SK-N-SH (cell line): ENCODE data around the gene ATP8A2. TPM values are rescaled to one million over a fixed set of nuclear protein-coding genes. Genes with fewer than 3 reads are reported as not detected.

Experiments used
- CTCF ChIA-PET: fragments of 300-600, 350-600 bp; formaldehyde crosslinking; extraction: SDS; loops from one replicate; lab custom pipeline; 2021; lab: Yijun Ruan, JAX
- POLR2A ChIA-PET: fragments of 350-600 bp; sonication (Branson Sonifier 250); formaldehyde crosslinking; extraction: SDS; loops from one replicate; lab custom pipeline; 2020; ENCODE audit warnings: antibody characterized with exemption, inconsistent platforms; lab: Yijun Ruan, JAX
- DNase-seq: peaks from one replicate; pipeline ENCODE4 v3.0.0; 2012
- H2AFZ ChIP-seq: fragments of 200-600 bp; sonication (generic); 2 replicates; pipeline ENCODE4 v1.8.1; 2016; ENCODE audit warnings: antibody characterized with exemption, mild to moderate bottlenecking, low read depth
- H3F3A ChIP-seq: fragments of 200-600 bp; sonication (generic); replicated peaks from 2 replicates; pipeline ENCODE3; 2016; ENCODE audit warnings: antibody characterized with exemption, mild to moderate bottlenecking; ENCODE audit not compliant: insufficient read depth
- H3K27ac ChIP-seq, 2 experiments: fragments of 200-500 bp in 1 of 2; fragments of 200-600 bp in 1 of 2; sonication (Bioruptor generic) in 1 of 2; sonication (generic), shearing (Covaris generic) in 1 of 2; 2 replicates each; pipeline versions ENCODE4 v1.5.1 to v1.6.1; 2014 to 2016; ENCODE audit warnings: low read depth in 2 of 2, inconsistent platforms in 1 of 2, low read length in 1 of 2, mild to moderate bottlenecking in 1 of 2, mixed read lengths in 1 of 2
- H3K27me3 ChIP-seq: fragments of 200-600 bp; sonication (generic), shearing (Covaris generic); 2 replicates; pipeline ENCODE4 v1.6.1; 2016; ENCODE audit warnings: mixed run types; ENCODE audit not compliant: insufficient read depth
- H3K36me3 ChIP-seq, 2 experiments: fragments of 200-500 bp in 1 of 2; fragments of 200-600 bp in 1 of 2; sonication (Bioruptor generic) in 1 of 2; sonication (generic) in 1 of 2; replicated peaks in 1 of 2; 2 replicates each; pipeline versions ENCODE3 to v1.5.1; 2014 to 2016; ENCODE audit warnings: low read length in 1 of 2, mild to moderate bottlenecking in 1 of 2; ENCODE audit not compliant: insufficient read depth in 2 of 2, control insufficient read depth in 1 of 2
- H3K4me1 ChIP-seq, 2 experiments: fragments of 200-500 bp in 1 of 2; fragments of 200-600 bp in 1 of 2; sonication (Bioruptor generic) in 1 of 2; sonication (generic), shearing (Covaris generic) in 1 of 2; 2 replicates each; pipeline versions ENCODE4 v1.5.1 to v1.6.1; 2014 to 2016; ENCODE audit warnings: low read depth in 1 of 2, low read length in 1 of 2, mixed run types in 1 of 2; ENCODE audit not compliant: insufficient read depth in 2 of 2, control insufficient read depth in 1 of 2
- H3K4me2 ChIP-seq: fragments of 200-600 bp; sonication (generic), shearing (Covaris generic); 2 replicates; pipeline ENCODE4 v1.6.1; 2017; ENCODE audit warnings: mixed run types
- H3K4me3 ChIP-seq, 2 experiments: fragments of 200-500 bp in 1 of 2; fragments of 200-600 bp in 1 of 2; sonication (Bioruptor generic) in 1 of 2; sonication (generic), shearing (Covaris generic) in 1 of 2; 2 replicates each; pipeline versions ENCODE4 v1.5.1 to v1.8.1; 2014 to 2016; ENCODE audit warnings: low read depth in 2 of 2, inconsistent platforms in 1 of 2, low read length in 1 of 2, mild to moderate bottlenecking in 1 of 2, mixed read lengths in 1 of 2, moderate library complexity in 1 of 2
- H3K79me2 ChIP-seq: fragments of 200-600 bp; sonication (generic); 2 replicates; pipeline ENCODE4 v1.8.1; 2017; ENCODE audit warnings: mild to moderate bottlenecking; ENCODE audit not compliant: insufficient read depth
- H3K9ac ChIP-seq: fragments of 200-600 bp; sonication (generic); 2 replicates; pipeline ENCODE4 v1.6.1; 2017; ENCODE audit warnings: mixed run types
- H3K9me2 ChIP-seq: fragments of 200-600 bp; sonication (generic); 2 replicates; pipeline ENCODE4 v1.6.1; 2017; ENCODE audit warnings: mixed run types
- H3K9me3 ChIP-seq: fragments of 200-600 bp; sonication (generic); 2 replicates; pipeline ENCODE4 v1.6.1; 2017; ENCODE audit warnings: mixed run types, mild to moderate bottlenecking, moderate library complexity
- H4K20me1 ChIP-seq: fragments of 200-600 bp; sonication (generic); 2 replicates; pipeline ENCODE4 v1.6.1; 2017; ENCODE audit warnings: mild to moderate bottlenecking, mixed run types; ENCODE audit not compliant: insufficient read depth
- EZH2phosphoT487 ChIP-seq: fragments of 200-600 bp; sonication (generic); IDR thresholded peaks from 2 replicates; pipeline ENCODE4 v1.6.1; 2017; ENCODE audit warnings: low read depth, mixed run types, mild to moderate bottlenecking, antibody characterized with exemption, moderate library complexity, borderline replicate concordance
- POLR2AphosphoS5 ChIP-seq: IDR thresholded peaks from 2 replicates; pipeline ENCODE4 v1.6.1; 2012; ENCODE audit warnings: low read depth, low read length
- RAD21 ChIP-seq: IDR thresholded peaks from 2 replicates; pipeline ENCODE4 v1.6.1; 2012; ENCODE audit warnings: mild to moderate bottlenecking, low read length
- RCOR1 ChIP-seq: fragments of 150-350 bp; IDR thresholded peaks from 2 replicates; pipeline ENCODE4 v1.6.1; 2017; ENCODE audit warnings: antibody characterized with exemption, low read length
- RFX5 ChIP-seq: IDR thresholded peaks from 2 replicates; pipeline ENCODE4 v1.6.1; 2012; ENCODE audit warnings: mild to moderate bottlenecking, improper control_type of control experiment, low read length
- RXRA ChIP-seq: IDR thresholded peaks from 2 replicates; pipeline ENCODE4 v1.4.0; 2012; ENCODE audit warnings: low read depth, mild to moderate bottlenecking, borderline replicate concordance
- TEAD4 ChIP-seq: IDR thresholded peaks from 2 replicates; pipeline ENCODE4 v1.4.0; 2012; ENCODE audit warnings: mild to moderate bottlenecking, borderline replicate concordance; ENCODE audit not compliant: insufficient read depth
- WGBS: methylation state at CpG from one replicate; pipeline ENCODE4 v1.1.6; 2017; ENCODE audit warnings: low lambda C conversion rate; 5-methylcytosine and 5-hydroxymethylcytosine counted together
- polyA plus RNA-seq, 3 experiments: library from polyadenylated mRNA; depleted of rRNA; stranded (reverse); fragments of >200 nt; gene quantifications; 2 replicates each; pipeline ENCODE4 v1.2.3, GENCODE V29; 2012
- TF ChIP-seq, protein P1 (sequence below): IDR thresholded peaks from 2 replicates; pipeline ENCODE4 v1.6.1; 2012; ENCODE audit warnings: mild to moderate bottlenecking, low read depth, low read length, moderate library complexity
- TF ChIP-seq, protein P2 (sequence below): fragments of 150-350 bp; IDR thresholded peaks from 2 replicates; pipeline ENCODE4 v1.6.1; 2016; ENCODE audit warnings: mild to moderate bottlenecking, low read depth, low read length
- TF ChIP-seq, protein P3 (sequence below): IDR thresholded peaks from 2 replicates; pipeline ENCODE4; 2012

The ATP8A2 gene
- polyA plus RNA-seq, 1 of the 3 experiments (the other 2 are of a cell fraction), result 0.02 TPM

DNA sequence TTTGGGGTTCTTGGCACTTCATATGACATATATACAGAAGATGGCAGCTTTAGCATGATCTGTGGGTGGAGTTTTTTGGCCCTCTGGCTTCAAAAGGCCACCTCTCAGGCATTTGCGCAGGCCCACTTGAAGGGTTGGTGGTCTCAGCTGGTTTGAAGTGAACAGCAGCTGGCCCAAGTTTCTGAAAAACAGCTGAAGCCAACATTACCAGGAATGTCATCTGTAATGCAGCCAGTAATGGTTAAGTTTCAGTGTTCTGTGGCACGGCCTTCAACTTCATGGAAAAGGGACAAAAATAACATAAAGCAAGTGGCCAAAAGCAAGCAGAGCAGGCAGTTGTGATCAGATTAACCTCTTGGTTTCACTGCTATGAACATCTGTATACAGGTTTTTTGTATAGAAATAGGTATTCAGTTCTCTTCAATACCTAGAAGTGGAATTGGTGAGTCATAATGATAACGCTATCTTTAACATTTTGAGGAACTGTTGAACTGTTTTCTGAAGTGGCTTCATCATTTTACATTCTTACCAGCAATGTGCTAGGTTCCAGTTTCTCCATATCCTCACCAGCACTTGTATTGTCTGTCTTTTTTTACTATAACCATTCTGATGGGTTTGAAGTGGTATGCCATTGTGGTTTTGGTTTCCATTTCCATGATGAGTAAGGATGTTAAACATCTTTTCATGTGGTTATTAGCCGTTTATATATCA, 434.6 kb downstream of the ATP8A2 start (continued):
- TF ChIP-seq, protein P1, sequence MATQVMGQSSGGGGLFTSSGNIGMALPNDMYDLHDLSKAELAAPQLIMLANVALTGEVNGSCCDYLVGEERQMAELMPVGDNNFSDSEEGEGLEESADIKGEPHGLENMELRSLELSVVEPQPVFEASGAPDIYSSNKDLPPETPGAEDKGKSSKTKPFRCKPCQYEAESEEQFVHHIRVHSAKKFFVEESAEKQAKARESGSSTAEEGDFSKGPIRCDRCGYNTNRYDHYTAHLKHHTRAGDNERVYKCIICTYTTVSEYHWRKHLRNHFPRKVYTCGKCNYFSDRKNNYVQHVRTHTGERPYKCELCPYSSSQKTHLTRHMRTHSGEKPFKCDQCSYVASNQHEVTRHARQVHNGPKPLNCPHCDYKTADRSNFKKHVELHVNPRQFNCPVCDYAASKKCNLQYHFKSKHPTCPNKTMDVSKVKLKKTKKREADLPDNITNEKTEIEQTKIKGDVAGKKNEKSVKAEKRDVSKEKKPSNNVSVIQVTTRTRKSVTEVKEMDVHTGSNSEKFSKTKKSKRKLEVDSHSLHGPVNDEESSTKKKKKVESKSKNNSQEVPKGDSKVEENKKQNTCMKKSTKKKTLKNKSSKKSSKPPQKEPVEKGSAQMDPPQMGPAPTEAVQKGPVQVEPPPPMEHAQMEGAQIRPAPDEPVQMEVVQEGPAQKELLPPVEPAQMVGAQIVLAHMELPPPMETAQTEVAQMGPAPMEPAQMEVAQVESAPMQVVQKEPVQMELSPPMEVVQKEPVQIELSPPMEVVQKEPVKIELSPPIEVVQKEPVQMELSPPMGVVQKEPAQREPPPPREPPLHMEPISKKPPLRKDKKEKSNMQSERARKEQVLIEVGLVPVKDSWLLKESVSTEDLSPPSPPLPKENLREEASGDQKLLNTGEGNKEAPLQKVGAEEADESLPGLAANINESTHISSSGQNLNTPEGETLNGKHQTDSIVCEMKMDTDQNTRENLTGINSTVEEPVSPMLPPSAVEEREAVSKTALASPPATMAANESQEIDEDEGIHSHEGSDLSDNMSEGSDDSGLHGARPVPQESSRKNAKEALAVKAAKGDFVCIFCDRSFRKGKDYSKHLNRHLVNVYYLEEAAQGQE, result no peak
- no peak for TF ChIP-seq EZH2phosphoT487
- TF ChIP-seq, protein P2, sequence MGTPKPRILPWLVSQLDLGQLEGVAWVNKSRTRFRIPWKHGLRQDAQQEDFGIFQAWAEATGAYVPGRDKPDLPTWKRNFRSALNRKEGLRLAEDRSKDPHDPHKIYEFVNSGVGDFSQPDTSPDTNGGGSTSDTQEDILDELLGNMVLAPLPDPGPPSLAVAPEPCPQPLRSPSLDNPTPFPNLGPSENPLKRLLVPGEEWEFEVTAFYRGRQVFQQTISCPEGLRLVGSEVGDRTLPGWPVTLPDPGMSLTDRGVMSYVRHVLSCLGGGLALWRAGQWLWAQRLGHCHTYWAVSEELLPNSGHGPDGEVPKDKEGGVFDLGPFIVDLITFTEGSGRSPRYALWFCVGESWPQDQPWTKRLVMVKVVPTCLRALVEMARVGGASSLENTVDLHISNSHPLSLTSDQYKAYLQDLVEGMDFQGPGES, result no peak
- TF ChIP-seq, protein P3, sequence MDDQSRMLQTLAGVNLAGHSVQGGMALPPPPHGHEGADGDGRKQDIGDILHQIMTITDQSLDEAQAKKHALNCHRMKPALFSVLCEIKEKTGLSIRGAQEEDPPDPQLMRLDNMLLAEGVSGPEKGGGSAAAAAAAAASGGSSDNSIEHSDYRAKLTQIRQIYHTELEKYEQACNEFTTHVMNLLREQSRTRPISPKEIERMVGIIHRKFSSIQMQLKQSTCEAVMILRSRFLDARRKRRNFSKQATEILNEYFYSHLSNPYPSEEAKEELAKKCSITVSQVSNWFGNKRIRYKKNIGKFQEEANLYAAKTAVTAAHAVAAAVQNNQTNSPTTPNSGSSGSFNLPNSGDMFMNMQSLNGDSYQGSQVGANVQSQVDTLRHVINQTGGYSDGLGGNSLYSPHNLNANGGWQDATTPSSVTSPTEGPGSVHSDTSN, result no peak
- TF ChIP-seq RCOR1, result no peak
- no peak for TF ChIP-seq RFX5
- no peak for TF ChIP-seq TEAD4
- TF ChIP-seq RAD21, result no peak

DNA sequence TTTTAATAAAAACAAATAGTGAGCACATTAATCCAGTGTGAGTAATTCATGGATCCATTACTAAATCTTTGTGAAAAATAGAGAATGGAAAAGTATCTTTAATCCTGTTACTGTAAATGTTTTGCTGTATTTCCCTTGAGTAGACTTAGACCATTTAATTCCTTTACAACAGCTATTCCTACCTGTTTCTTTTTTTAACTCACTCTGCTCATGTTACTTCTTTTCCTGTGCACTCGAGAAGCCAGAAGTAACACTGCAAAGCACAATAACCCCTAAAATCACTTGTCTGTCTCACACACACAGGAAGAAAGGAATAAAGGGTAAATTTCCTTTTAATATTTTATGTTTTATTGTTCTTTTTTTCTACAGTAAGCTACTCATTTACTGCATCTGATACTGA, 435.8 kb downstream of the ATP8A2 start:
- no peak for DNase-seq
- Histone ChIP-seq H4K20me1 (no peaks in the 10 kb centered on the region), H3K27me3 (no peaks in the 10 kb centered on the region), H3K4me2 (no peak overlapping the region), H3K36me3 (no peaks in the 10 kb centered on the region), H3F3A (no peaks in the 10 kb centered on the region), H3K27ac (no peak overlapping the region), H3K9me2 (no peaks in the 10 kb centered on the region), H3K4me1 (no peaks in the 10 kb centered on the region), H2AFZ (no peak overlapping the region), H3K4me3 (no peak overlapping the region), H3K9ac (no peak overlapping the region), H3K79me2 (no peaks in the 10 kb centered on the region), H3K9me3 (no peaks in the 10 kb centered on the region)
- no peak for TF ChIP-seq POLR2AphosphoS5
- TF ChIP-seq RXRA, result no peak
- TF ChIP-seq, protein P2, result no peak
- TF ChIP-seq, protein P1, result no peak
- ChIA-PET CTCF (no interaction called here), POLR2A (no interaction called here)
- WGBS, result 8% methylated on average over 1 of the region's 1 CpG
